ENCODE results near the gene HYOU1.

GRCh38 chr11:119099711-119100110 is 42.7 kb upstream of the HYOU1 start:
- TF ChIP-seq POLR2A (IDR thresholded peaks at IDR 0.05), result no peak
- no peak for TF ChIP-seq CTCF (IDR thresholded peaks at IDR 0.05)
- no peak for TF ChIP-seq POLR2AphosphoS5 (IDR thresholded peaks at IDR 0.05)
- no peak for TF ChIP-seq EP300 (IDR thresholded peaks at IDR 0.05)
